OCI-LY1 (cell line): ENCODE results near the gene STMP1.

ENCODE experiments used
- H2AFZ ChIP-seq: fragments of 200-600 bp; sonication (generic), shearing (Covaris generic); 2 replicates; pipeline ENCODE4 v1.6.0; 2014; ENCODE audit warnings: antibody characterized with exemption, mild to moderate bottlenecking, low read length
- H3F3A ChIP-seq: fragments of 200-600 bp; sonication (generic), shearing (Covaris generic); 2 replicates; pipeline ENCODE4 v1.6.0; 2014; ENCODE audit warnings: mild to moderate bottlenecking, antibody characterized with exemption, low read length, moderate library complexity; ENCODE audit not compliant: insufficient read depth
- H3K27ac ChIP-seq: fragments of 200-600 bp; sonication (generic); 2 replicates; pipeline ENCODE4 v1.5.1; 2014; ENCODE audit warnings: low read length, mixed run types, mild to moderate bottlenecking, low read depth; ENCODE audit not compliant: poor library complexity, severe bottlenecking
- H3K27me3 ChIP-seq: fragments of 200-600 bp; sonication (generic); 2 replicates; pipeline ENCODE4 v1.6.0; 2014; ENCODE audit warnings: antibody characterized with exemption, mild to moderate bottlenecking, low read length, moderate library complexity; ENCODE audit not compliant: insufficient read depth
- H3K36me3 ChIP-seq: fragments of 200-600 bp; sonication (generic); 2 replicates; pipeline ENCODE4 v1.6.1; 2014; ENCODE audit warnings: mild to moderate bottlenecking, antibody characterized with exemption, low read length, moderate library complexity, mixed read lengths; ENCODE audit not compliant: insufficient read depth
- H3K4me1 ChIP-seq: fragments of 200-600 bp; sonication (generic); 2 replicates; pipeline ENCODE4 v1.5.1; 2014; ENCODE audit warnings: mild to moderate bottlenecking, low read length, moderate library complexity; ENCODE audit not compliant: insufficient read depth, severe bottlenecking
- H3K4me2 ChIP-seq: fragments of 200-600 bp; sonication (generic), shearing (Covaris generic); 2 replicates; pipeline ENCODE4 v1.6.1; 2014; ENCODE audit warnings: low read length
- H3K4me3 ChIP-seq: fragments of 200-600 bp; sonication (generic); 2 replicates; pipeline ENCODE4 v1.5.1; 2014; ENCODE audit warnings: low read length, low read depth, mild to moderate bottlenecking, mixed read lengths; ENCODE audit not compliant: poor library complexity, severe bottlenecking
- H3K79me2 ChIP-seq: fragments of 200-600 bp; shearing (Covaris generic); 2 replicates; pipeline ENCODE4 v1.6.1; 2016; ENCODE audit warnings: mixed run types, low read length, mixed read lengths; ENCODE audit not compliant: insufficient read depth
- H3K9ac ChIP-seq: fragments of 200-600 bp; sonication (generic), shearing (Covaris generic); 2 replicates; pipeline ENCODE4 v1.6.1; 2014; ENCODE audit warnings: mild to moderate bottlenecking, low read length, mixed read lengths
- H3K9me2 ChIP-seq: fragments of 200-600 bp; sonication (generic), shearing (Covaris generic); 2 replicates; pipeline ENCODE4 v1.6.1; 2014; ENCODE audit warnings: low read depth, mild to moderate bottlenecking, low read length, mixed read lengths
- H3K9me3 ChIP-seq: fragments of 200-600 bp; shearing (Covaris generic); 2 replicates; pipeline ENCODE4 v1.6.1; 2014; ENCODE audit warnings: low read length, mixed read lengths
- H4K20me1 ChIP-seq: fragments of 200-600 bp; sonication (generic), shearing (Covaris generic); 2 replicates; pipeline ENCODE4 v1.6.0; 2016; ENCODE audit warnings: mild to moderate bottlenecking, low read length; ENCODE audit not compliant: insufficient read depth
- CTCF ChIP-seq: fragments of 200-600 bp; sonication (generic), shearing (Covaris generic); IDR thresholded peaks from 2 replicates; pipeline ENCODE4 v1.5.1; 2017; ENCODE audit warnings: mild to moderate bottlenecking, antibody characterized with exemption, low read length, moderate library complexity, mixed read lengths
- EZH2 ChIP-seq: fragments of 200-600 bp; sonication (generic), shearing (Covaris generic); IDR thresholded peaks from 2 replicates; pipeline ENCODE4 v1.8.0; 2017; ENCODE audit warnings: borderline replicate concordance, mixed run types, mild to moderate bottlenecking, antibody characterized with exemption, low read length, moderate library complexity, mixed read lengths

The STMP1 gene

GRCh38 chr7:135712182-135712782 is 50.0 kb downstream of the STMP1 start:
- Histone ChIP-seq H3K9me2 (no peaks in the 10 kb centered on the region), H3K4me2 (no peak overlapping the region), H3K27ac (no peak overlapping the region), H3K79me2 (no peaks in the 10 kb centered on the region), H3K4me3 (no peak overlapping the region), H3F3A (no peaks in the 10 kb centered on the region), H2AFZ (no peak overlapping the region), H4K20me1 (no peaks in the 10 kb centered on the region), H3K9me3 (no peaks in the 10 kb centered on the region), H3K36me3 (no peaks in the 10 kb centered on the region), H3K4me1 (no peaks in the 10 kb centered on the region), H3K27me3 (peaks cover 7% of the 10 kb centered on the region; the same call in 1 of the 2 replicates), H3K9ac (no peak overlapping the region)
- no peak for TF ChIP-seq CTCF
- TF ChIP-seq EZH2 = no peak

GRCh38 chr7:135712796-135713195 is 50.5 kb downstream of the STMP1 start:
- Histone ChIP-seq H3F3A (no peaks in the 10 kb centered on the region), H3K27me3 (peaks cover 4% of the 10 kb centered on the region; the same call in 1 of the 2 replicates), H3K79me2 (no peaks in the 10 kb centered on the region), H4K20me1 (no peaks in the 10 kb centered on the region), H3K4me3 (no peak overlapping the region), H3K9me3 (no peaks in the 10 kb centered on the region), H3K4me1 (no peaks in the 10 kb centered on the region), H3K4me2 (no peak overlapping the region), H3K9me2 (no peaks in the 10 kb centered on the region), H2AFZ (no peak overlapping the region), H3K9ac (no peak overlapping the region), H3K27ac (no peak overlapping the region), H3K36me3 (no peaks in the 10 kb centered on the region)
- no peak for TF ChIP-seq CTCF
- no peak for TF ChIP-seq EZH2

- H3K36me3 ChIP-seq = no peaks in the 10 kb centered on the region
- no peak for TF ChIP-seq EZH2
- TF ChIP-seq CTCF = no peak
- H3K27me3 ChIP-seq = no peaks in the 10 kb centered on the region
- H3K79me2 ChIP-seq = no peaks in the 10 kb centered on the region
- no peak overlapping the region for H3K4me3 ChIP-seq
- H3K9me2 ChIP-seq = no peaks in the 10 kb centered on the region
- H3K9me3 ChIP-seq = no peaks in the 10 kb centered on the region
- no peak overlapping the region for H2AFZ ChIP-seq
- H3K4me2 ChIP-seq = no peak overlapping the region
- no peaks in the 10 kb centered on the region for H4K20me1 ChIP-seq
- H3K27ac ChIP-seq = no peak overlapping the region
- no peaks in the 10 kb centered on the region for H3F3A ChIP-seq
- H3K4me1 ChIP-seq = no peaks in the 10 kb centered on the region
- H3K9ac ChIP-seq = no peak overlapping the region
These were observed 51.6 kb downstream of the STMP1 start for GRCh38 chr7:135713836-135714470.
